H1 (cell line): ENCODE data around the gene STIM1. TPM values are rescaled to one million over a fixed set of nuclear protein-coding genes. Genes with fewer than 3 reads are reported as not detected.

Experiments used
- CTCF ChIA-PET: fragments of 300-600 bp; sonication (Branson Sonifier 250); formaldehyde crosslinking; loops from one replicate; lab custom pipeline; 2021; ENCODE audit not compliant: partially characterized antibody; lab: Charles Lee
- POLR2A ChIA-PET: fragments of 300-600 bp; sonication (Branson Sonifier 250); formaldehyde crosslinking; loops from one replicate; lab custom pipeline; 2021; ENCODE audit warnings: inconsistent platforms; ENCODE audit not compliant: partially characterized antibody; lab: Charles Lee
- DNase-seq, 2 experiments: peaks; one replicate each; pipeline versions ENCODE4 v3.0.0 to v3.0.0-alpha.2; 2010 to 2022; ENCODE audit warnings: low spot score in 2 of 2, low read depth in 1 of 2, mixed read lengths in 1 of 2
- FAIRE-seq: peaks from 2 replicates; lab custom pipeline; 2011; peaks lifted over from hg19 to GRCh38; lab: Jason Lieb, UNC
- H2AFZ ChIP-seq: 2 replicates; pipeline ENCODE4 v1.8.1; 2012; ENCODE audit warnings: low read length, inconsistent platforms
- H2AK5ac ChIP-seq: 2 replicates; pipeline ENCODE4 v1.6.1; 2013; ENCODE audit warnings: low read depth, low read length
- H2BK120ac ChIP-seq: replicated peaks from 2 replicates; pipeline ENCODE3; 2013; ENCODE audit warnings: low read depth, low read length, inconsistent platforms
- H2BK12ac ChIP-seq: 2 replicates; pipeline ENCODE4 v1.6.1; 2013; ENCODE audit warnings: low read depth, low read length
- H2BK15ac ChIP-seq: 2 replicates; pipeline ENCODE4 v1.6.1; 2013; ENCODE audit warnings: low read length
- H2BK20ac ChIP-seq: 2 replicates; pipeline ENCODE4 v1.6.1; 2013; ENCODE audit warnings: low read length
- H2BK5ac ChIP-seq: 2 replicates; pipeline ENCODE4 v1.6.1; 2013; ENCODE audit warnings: low read depth, low read length
- H3K14ac ChIP-seq: 2 replicates; pipeline ENCODE4 v1.6.1; 2013; ENCODE audit warnings: inconsistent platforms; ENCODE audit not compliant: insufficient read length
- H3K18ac ChIP-seq: 2 replicates; pipeline ENCODE4 v1.6.1; 2013; ENCODE audit warnings: low read length; ENCODE audit errors: extremely low read depth
- H3K23ac ChIP-seq: 2 replicates; pipeline ENCODE4 v1.6.1; 2013; ENCODE audit warnings: inconsistent platforms; ENCODE audit not compliant: insufficient read length
- H3K23me2 ChIP-seq: 2 replicates; pipeline ENCODE4 v1.6.1; 2013; ENCODE audit warnings: low read depth, low read length
- H3K27ac ChIP-seq: 2 replicates; pipeline ENCODE4 v1.6.1; 2011; ENCODE audit warnings: low read depth, low read length, inconsistent platforms
- H3K27me3 ChIP-seq, 4 experiments: replicated peaks in 1 of 4; 1 replicate in 1 of 4; 2 replicates in 3 of 4; pipeline versions ENCODE4 v1.6.1 to v1.8.1; 2011 to 2013; ENCODE audit warnings: low read length in 3 of 4, mild to moderate bottlenecking in 3 of 4, inconsistent platforms in 2 of 4, mixed read lengths in 2 of 4, moderate library complexity in 1 of 4; ENCODE audit not compliant: control insufficient read depth in 3 of 4, insufficient read depth in 3 of 4; ENCODE audit errors: extremely low read depth in 1 of 4
- H3K36me3 ChIP-seq, 4 experiments: 2 replicates each; pipeline versions ENCODE4 v1.6.1 to v1.8.1; 2011 to 2013; ENCODE audit warnings: mild to moderate bottlenecking in 4 of 4, low read length in 3 of 4, moderate library complexity in 2 of 4, control low read depth in 1 of 4, inconsistent platforms in 1 of 4; ENCODE audit not compliant: insufficient read depth in 4 of 4, control insufficient read depth in 2 of 4
- H3K4ac ChIP-seq: replicated peaks from 2 replicates; pipeline ENCODE3; 2013; ENCODE audit warnings: low read length, low read depth, mixed read lengths, inconsistent platforms; ENCODE audit not compliant: insufficient read length
- H3K4me1 ChIP-seq, 4 experiments: replicated peaks in 1 of 4; 1 replicate in 1 of 4; 2 replicates in 3 of 4; pipeline versions ENCODE4 v1.6.1 to v1.8.1; 2011 to 2013; ENCODE audit warnings: low read length in 3 of 4, inconsistent platforms in 2 of 4, mixed read lengths in 1 of 4; ENCODE audit not compliant: insufficient read depth in 4 of 4, control insufficient read depth in 3 of 4
- H3K4me2 ChIP-seq, 2 experiments: 2 replicates each; pipeline versions ENCODE4 v1.6.1 to v1.8.1; 2011 to 2013; ENCODE audit warnings: low read depth in 2 of 2, low read length in 2 of 2, control low read depth in 1 of 2, inconsistent platforms in 1 of 2, mild to moderate bottlenecking in 1 of 2; ENCODE audit not compliant: insufficient read depth in 1 of 2
- H3K4me3 ChIP-seq, 4 experiments: fragments of 200-600, 300-600 bp in 1 of 4; sonication (generic), shearing (Covaris generic), sonication (Bioruptor Twin) in 1 of 4; 2 replicates each; pipeline versions ENCODE4 v1.5.1 to v1.8.1; 2011 to 2016; ENCODE audit warnings: low read length in 4 of 4, low read depth in 3 of 4, control low read depth in 2 of 4, inconsistent platforms in 2 of 4, mild to moderate bottlenecking in 2 of 4, mixed read lengths in 1 of 4, moderate library complexity in 1 of 4; ENCODE audit not compliant: insufficient read depth in 2 of 4; ENCODE audit errors: extremely low read depth in 1 of 4
- H3K56ac ChIP-seq: replicated peaks from 2 replicates; pipeline ENCODE3; 2013; ENCODE audit warnings: low read depth, mild to moderate bottlenecking, mixed read lengths, low read length, inconsistent platforms; ENCODE audit not compliant: insufficient read length
- H3K79me1 ChIP-seq: 2 replicates; pipeline ENCODE4 v1.6.1; 2013; ENCODE audit warnings: low read depth, low read length, control low read depth
- H3K79me2 ChIP-seq, 2 experiments: 2 replicates each; pipeline versions ENCODE4 v1.6.1 to v1.8.1; 2012 to 2013; ENCODE audit warnings: low read length in 2 of 2, mild to moderate bottlenecking in 2 of 2, inconsistent platforms in 1 of 2; ENCODE audit not compliant: insufficient read depth in 2 of 2, control insufficient read depth in 1 of 2
- H3K9ac ChIP-seq, 4 experiments: replicated peaks in 1 of 4; 1 replicate in 1 of 4; 2 replicates in 3 of 4; pipeline versions ENCODE4 v1.6.1 to v1.8.1; 2011 to 2013; ENCODE audit warnings: low read depth in 3 of 4, low read length in 3 of 4, control low read depth in 2 of 4, mild to moderate bottlenecking in 2 of 4, moderate library complexity in 2 of 4, inconsistent platforms in 1 of 4; ENCODE audit errors: extremely low read depth in 1 of 4
- H3K9me3 ChIP-seq, 2 experiments: 2 replicates each; pipeline versions ENCODE4 v1.6.1 to v1.8.1; 2012 to 2013; ENCODE audit warnings: mild to moderate bottlenecking in 2 of 2, moderate library complexity in 2 of 2, control low read depth in 1 of 2, inconsistent platforms in 1 of 2, low read depth in 1 of 2, low read length in 1 of 2, mixed read lengths in 1 of 2; ENCODE audit not compliant: insufficient read depth in 2 of 2
- H4K20me1 ChIP-seq, 2 experiments: replicated peaks in 1 of 2; 2 replicates each; pipeline versions ENCODE3 to v1.8.1; 2011 to 2013; ENCODE audit warnings: inconsistent platforms in 2 of 2, low read length in 2 of 2, mild to moderate bottlenecking in 1 of 2; ENCODE audit not compliant: insufficient read depth in 2 of 2, control insufficient read depth in 1 of 2
- H4K5ac ChIP-seq: 2 replicates; pipeline ENCODE4 v1.6.1; 2013; ENCODE audit warnings: low read length, low read depth, mixed read lengths, inconsistent platforms; ENCODE audit not compliant: insufficient read length
- H4K8ac ChIP-seq: 2 replicates; pipeline ENCODE4 v1.8.0; 2013; ENCODE audit warnings: mild to moderate bottlenecking, moderate library complexity, low read length, inconsistent platforms; ENCODE audit not compliant: insufficient read depth; ENCODE audit errors: extremely low read depth
- H4K91ac ChIP-seq: replicated peaks from 2 replicates; pipeline ENCODE3; 2013; ENCODE audit warnings: low read length, mixed read lengths, inconsistent platforms; ENCODE audit not compliant: insufficient read length
- ASH2L ChIP-seq: fragments of 200-600, 300-600 bp; sonication (generic); IDR thresholded peaks from one replicate; pipeline ENCODE4 v1.7.1; 2017; ENCODE audit warnings: low read length
- CEBPB ChIP-seq: IDR thresholded peaks from 2 replicates; pipeline ENCODE4 v1.6.1; 2012; ENCODE audit warnings: low read depth, low read length
- HDAC2 ChIP-seq, 2 experiments: fragments of 300-600 bp in 1 of 2; sonication (generic) in 1 of 2; IDR thresholded peaks; 2 replicates each; pipeline ENCODE4 v1.6.1; 2011 to 2012; ENCODE audit warnings: low read depth in 2 of 2, low read length in 2 of 2, mild to moderate bottlenecking in 2 of 2, moderate library complexity in 2 of 2, borderline replicate concordance in 1 of 2, inconsistent platforms in 1 of 2
- JUN ChIP-seq: IDR thresholded peaks from 2 replicates; pipeline ENCODE4 v1.6.1; 2011; ENCODE audit warnings: low read depth, mild to moderate bottlenecking, improper control_type of control experiment, low read length
- KDM5A ChIP-seq: fragments of 200-600 bp; IDR thresholded peaks from 2 replicates; pipeline ENCODE4 v1.7.1; 2012; ENCODE audit warnings: mild to moderate bottlenecking, low read length, inconsistent platforms, mixed read lengths
- NRF1 ChIP-seq: IDR thresholded peaks from 2 replicates; pipeline ENCODE4 v1.6.1; 2011; ENCODE audit warnings: mild to moderate bottlenecking, low read depth, low read length, improper control_type of control experiment
- RNF2 ChIP-seq: fragments of 200-900, 300-1000 bp; sonication (generic); IDR thresholded peaks from 2 replicates; pipeline ENCODE4 v1.7.1; 2016; ENCODE audit warnings: borderline replicate concordance, low read depth, mild to moderate bottlenecking, antibody characterized with exemption, low read length; ENCODE audit not compliant: poor library complexity, severe bottlenecking; ENCODE audit errors: missing control alignments
- TEAD4 ChIP-seq: IDR thresholded peaks from 2 replicates; pipeline ENCODE4 v1.6.1; 2012; ENCODE audit warnings: low read depth, low read length, inconsistent platforms, mixed read lengths
- ZNF274 ChIP-seq: IDR thresholded peaks from 2 replicates; pipeline ENCODE4 v1.7.0; 2012; ENCODE audit warnings: low read length, borderline replicate concordance; ENCODE audit errors: extremely low read depth
- WGBS, 2 experiments: shearing (Covaris generic) in 1 of 2; methylation state at CpG; one replicate each; pipeline versions ENCODE4 v1.1.6 to v1.1.7; 2013 to 2015; ENCODE audit warnings: low lambda C conversion rate in 2 of 2, mixed read lengths in 2 of 2, inconsistent platforms in 1 of 2, low coverage in 1 of 2, missing lambda C conversion rate in 1 of 2; ENCODE audit not compliant: insufficient replicate concordance in 2 of 2, insufficient coverage in 1 of 2, insufficient read length in 1 of 2; ENCODE audit errors: extremely low coverage in 1 of 2, missing lambda C conversion rate in 1 of 2; 5-methylcytosine and 5-hydroxymethylcytosine counted together
- polyA plus RNA-seq, 7 experiments: library from polyadenylated mRNA; depleted of rRNA in 3 of 7; stranded (reverse) in 5 of 7; unstranded in 2 of 7; fragments of >200 nt in 5 of 7; fragments of 200-250 nt in 2 of 7; gene quantifications; 1 replicate in 5 of 7; 2 replicates in 1 of 7; 4 replicates in 1 of 7; pipeline versions ENCODE4 v1.2.1 to v1.2.3, GENCODE V29; 2011 to 2013; ENCODE audit warnings: missing spikeins in 2 of 7, mixed read lengths in 2 of 7
- total RNA-seq: library from RNA; stranded (reverse); fragmentation: NEBNext Ultra II Directional; extraction: Animal tissue kit (Norgen Biotek cat#: 25700); gene quantifications from 2 replicates; pipeline ENCODE4 v1.2.1, GENCODE V29; 2021

STIM1 gene
- total and polyA plus RNA-seq, 2 of the 8 experiments (the other 6 are each of a cell fraction or from before 2014, with no cell fraction given) = 11.1 to 12.2 TPM

DNA sequence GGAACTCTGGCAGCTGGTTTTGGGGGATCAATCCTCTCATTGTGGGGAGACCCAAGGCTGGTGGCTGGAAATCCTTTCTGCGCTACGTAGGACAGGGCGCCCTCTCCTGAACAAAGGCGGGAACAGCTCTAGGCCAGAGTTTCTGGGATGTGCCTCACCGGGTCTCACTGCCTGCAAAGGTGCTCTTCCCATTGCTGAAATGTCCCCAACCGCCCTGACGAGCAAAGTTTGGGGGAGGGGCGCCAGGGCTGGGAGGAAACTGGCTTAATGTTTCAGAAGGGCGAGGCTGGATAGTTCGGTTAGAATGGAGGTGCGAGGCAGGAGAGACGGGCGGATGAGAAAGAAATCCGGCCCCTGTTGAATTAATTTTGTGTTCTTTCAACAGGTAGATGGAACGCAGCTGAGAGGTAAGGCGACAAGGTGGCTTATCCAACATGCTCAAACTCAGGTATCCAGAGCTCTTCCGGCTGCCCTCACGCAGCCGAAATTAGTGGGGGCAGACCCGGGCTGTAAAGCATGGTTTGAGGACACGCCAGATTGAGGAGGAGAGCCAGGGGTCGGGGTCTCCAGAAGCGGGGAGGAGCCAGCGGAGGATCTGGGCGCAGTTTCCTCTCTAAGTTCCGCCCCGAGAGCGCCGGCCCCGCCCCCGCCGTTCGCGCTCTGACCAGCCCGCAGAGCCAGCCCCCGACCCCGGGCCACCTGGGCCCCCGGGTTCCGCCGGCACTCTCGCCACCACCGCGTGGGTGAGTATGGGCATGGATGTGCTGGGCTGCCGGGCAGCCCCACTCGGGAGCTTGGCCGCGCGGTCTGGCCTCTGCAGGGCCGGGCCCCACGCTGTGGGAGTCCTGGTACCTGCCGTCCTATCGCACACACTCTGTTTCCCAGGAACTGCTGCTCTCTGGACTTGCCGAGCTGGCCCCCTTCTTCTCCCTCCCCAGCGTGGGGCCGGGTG, 47.3 kb upstream of the STIM1 start, which contains the start of gene PGAP2:
PGAP2 (plus strand) TSS at position 652 of the 952 bp plus-strand sequence. CDS start 2,700 bp downstream, outside the sequence.
- ChIA-PET POLR2A (interaction anchor here (0.8 to 4.3 kb wide), 13 partner anchors 9 to 429 kb away, joined by 3 to 32 read pairs (median 3); partner anchors contain the start of genes NUP98 and ZNF195), CTCF (interaction anchor here (0.6 to 10.8 kb wide), 39 partner anchors 12 to 297 kb away, joined by 3 to 81 read pairs (median 5); partner anchors contain the start of genes NUP98, RHOG and STIM1)
- H3K4me3 ChIP-seq = peak within 1 kb of the TSS; percentile 66 to 84 (median 74)
- peak within 1 kb of the TSS; percentile 93 for H3K18ac ChIP-seq
- H3K27ac ChIP-seq = peak within 1 kb of the TSS; percentile 46; the same call in 1 of the 2 replicates
- H4K8ac ChIP-seq = peak within 1 kb of the TSS; percentile 43
- H3K79me1 ChIP-seq = peaks cover 4% of the 10 kb centered on the region
- no peak within 1 kb of the TSS for H2BK20ac ChIP-seq
- no peak within 1 kb of the TSS for H2BK120ac ChIP-seq
- 2% methylated on average over 32 of the region's 55 CpGs; no CpG with 5 or more reads in 1 of the 2 experiments for WGBS, 2 experiments
- no peak within 1 kb of the TSS for H3K4ac ChIP-seq
- peaks cover 2% of the 10 kb centered on the region; the same call in 1 of the 2 replicates for H3K23me2 ChIP-seq
- H2BK12ac ChIP-seq = no peak within 1 kb of the TSS
- H3K9me3 ChIP-seq = no peaks in the 10 kb centered on the region
- H2BK5ac ChIP-seq = peak within 1 kb of the TSS; percentile 71
- H2AFZ ChIP-seq = peak within 1 kb of the TSS; percentile 93
- H3K27me3 ChIP-seq = no peaks in the 10 kb centered on the region
- H3K14ac ChIP-seq = peak within 1 kb of the TSS; percentile 6
- DNase-seq = peak; percentile 54 to 90
- no peaks in the 10 kb centered on the region for H3K36me3 ChIP-seq
- peaks cover 0 to 2% of the 10 kb centered on the region in 2 experiments for H4K20me1 ChIP-seq
- H4K91ac ChIP-seq = no peak within 1 kb of the TSS
- FAIRE-seq = peak; percentile 62
- H3K4me1 ChIP-seq = peaks cover 0 to 8% (median 5%) of the 10 kb centered on the region in 4 experiments; a peak in 5 of 7 replicates
- H2AK5ac ChIP-seq = no peak within 1 kb of the TSS
- peak within 1 kb of the TSS; percentile 77; the same call in 1 of the 2 replicates for H2BK15ac ChIP-seq
- H3K79me2 ChIP-seq = peaks cover 0 to 5% of the 10 kb centered on the region in 2 experiments; a peak in 2 of 4 replicates
- peak within 1 kb of the TSS; percentile 75 for H4K5ac ChIP-seq
- H3K9ac ChIP-seq = peak within 1 kb of the TSS; percentile 60 to 87 (median 73)
- H3K23ac ChIP-seq = no peak within 1 kb of the TSS
- peak within 1 kb of the TSS; percentile 47 to 91 for H3K4me2 ChIP-seq
- H3K56ac ChIP-seq = peak within 1 kb of the TSS; percentile 40
- TF ChIP-seq NRF1 (no peak), ZNF274 (no peak), JUN (no peak), TEAD4 (no peak), RNF2 (no peak), ASH2L (peak; percentile 89), HDAC2 (IDR thresholded peaks at IDR 0.05; ENCODE audit: borderline replicate concordance in 1 of 2, low read depth in 2 of 2, low read length in 2 of 2) (no peak), KDM5A (no peak), CEBPB (no peak)
